Measurements from ENCODE around the gene HIPK1.
"Not testable (repeated sequence)": the region's sequence is repeated elsewhere in the genome, so short reads cannot be mapped to it uniquely, and the experiment has no call there.

GRCh38 chr1:113948151-113948550 is 19.0 kb downstream of the HIPK1 start:
- not testable (repeated sequence) for TF ChIP-seq POLR2A, CTCF (IDR thresholded peaks at IDR 0.05)

Data from testis (tissue), 2 donors.